OCI-LY7 (cell line): ENCODE data around the gene TK1.
"Not testable (repeated sequence)": the region's sequence is repeated elsewhere in the genome, so short reads cannot be mapped to it uniquely, and the experiment has no call there.

Experiments used
- EZH2phosphoT487 ChIP-seq: fragments of 200-600 bp; sonication (generic); IDR thresholded peaks from 2 replicates; pipeline ENCODE4 v1.6.1; 2018; ENCODE audit warnings: low read depth, borderline replicate concordance, mild to moderate bottlenecking, mixed run types, antibody characterized with exemption, low read length, moderate library complexity, mixed read lengths
- TF ChIP-seq, protein P1 (sequence below): fragments of 200-600 bp; sonication (generic); conservative IDR thresholded peaks from 2 replicates; pipeline ENCODE4 v1.5.1; 2014; ENCODE audit warnings: mild to moderate bottlenecking, antibody characterized with exemption, low read length, moderate library complexity, mixed read lengths

DNA sequence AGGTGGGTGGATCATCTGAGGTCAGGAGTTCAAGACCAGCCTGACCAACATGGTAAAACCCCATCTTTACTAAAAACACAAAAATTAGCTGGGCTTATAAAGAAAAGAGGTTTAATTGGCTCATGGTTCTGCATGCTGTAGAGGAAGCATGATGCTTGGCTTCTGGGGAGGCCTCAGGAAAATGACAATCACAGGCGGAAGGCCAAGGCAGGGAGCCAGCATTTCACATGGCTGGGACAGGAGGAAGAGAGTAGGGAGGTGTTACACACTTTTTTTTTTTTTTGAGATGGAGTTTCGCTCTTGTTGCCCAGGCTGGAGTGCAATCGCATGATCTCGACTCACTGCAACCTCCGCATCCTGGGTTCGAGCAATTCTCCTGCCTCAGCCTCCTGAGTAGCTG is 48.2 kb upstream of the TK1 start:
- TF ChIP-seq, protein P1, sequence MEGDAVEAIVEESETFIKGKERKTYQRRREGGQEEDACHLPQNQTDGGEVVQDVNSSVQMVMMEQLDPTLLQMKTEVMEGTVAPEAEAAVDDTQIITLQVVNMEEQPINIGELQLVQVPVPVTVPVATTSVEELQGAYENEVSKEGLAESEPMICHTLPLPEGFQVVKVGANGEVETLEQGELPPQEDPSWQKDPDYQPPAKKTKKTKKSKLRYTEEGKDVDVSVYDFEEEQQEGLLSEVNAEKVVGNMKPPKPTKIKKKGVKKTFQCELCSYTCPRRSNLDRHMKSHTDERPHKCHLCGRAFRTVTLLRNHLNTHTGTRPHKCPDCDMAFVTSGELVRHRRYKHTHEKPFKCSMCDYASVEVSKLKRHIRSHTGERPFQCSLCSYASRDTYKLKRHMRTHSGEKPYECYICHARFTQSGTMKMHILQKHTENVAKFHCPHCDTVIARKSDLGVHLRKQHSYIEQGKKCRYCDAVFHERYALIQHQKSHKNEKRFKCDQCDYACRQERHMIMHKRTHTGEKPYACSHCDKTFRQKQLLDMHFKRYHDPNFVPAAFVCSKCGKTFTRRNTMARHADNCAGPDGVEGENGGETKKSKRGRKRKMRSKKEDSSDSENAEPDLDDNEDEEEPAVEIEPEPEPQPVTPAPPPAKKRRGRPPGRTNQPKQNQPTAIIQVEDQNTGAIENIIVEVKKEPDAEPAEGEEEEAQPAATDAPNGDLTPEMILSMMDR = not testable (repeated sequence)
- not testable (repeated sequence) for TF ChIP-seq EZH2phosphoT487
